ENCODE results near the gene ELMO3. TPM values are rescaled to one million over a fixed set of nuclear protein-coding genes. Genes with fewer than 3 reads are reported as not detected.

ELMO3 gene
- total and polyA plus RNA-seq, 2 of the 13 experiments (the other 11 are each of a cell fraction or from before 2014, with no cell fraction given), result 2.6 to 4.0 TPM

GRCh38 chr16:67170168-67170948, 28.6 kb upstream of the ELMO3 start, which contains the start of gene NOL3 (continued):
- TF ChIP-seq MYNN (CRISPR knock-in tag; IDR thresholded peaks at IDR 0.05; ENCODE audit: low read depth) (no peak), PHF5A (CRISPR knock-in tag; IDR thresholded peaks at IDR 0.05; ENCODE audit: low read depth, unreplicated experiment) (no peak), MEF2D (CRISPR knock-in tag; IDR thresholded peaks at IDR 0.05) (0 out of 2 replicates have a peak, but pooled peaks have one; percentile 26), HDAC6 (IDR thresholded peaks at IDR 0.05; ENCODE audit: low read depth, low read length) (no peak), THAP8 (CRISPR knock-in tag; IDR thresholded peaks at IDR 0.05; ENCODE audit: borderline replicate concordance) (no peak), ZNF558 (CRISPR knock-in tag; IDR thresholded peaks at IDR 0.05; ENCODE audit: borderline replicate concordance) (no peak; the same call in 1 of the 2 replicates), SP2 (CRISPR knock-in tag; IDR thresholded peaks at IDR 0.05) (no peak), U2AF2 (IDR thresholded peaks at IDR 0.05; ENCODE audit: low read depth, low read length) (no peak), MEIS1 (CRISPR knock-in tag; IDR thresholded peaks at IDR 0.05; ENCODE audit: borderline replicate concordance) (no peak), YEATS2 (CRISPR knock-in tag; IDR thresholded peaks at IDR 0.05; ENCODE audit: borderline replicate concordance) (no peak; the same call in none of the 2 replicates), ZBTB2 (CRISPR knock-in tag; IDR thresholded peaks at IDR 0.05; ENCODE audit: low read depth) (no peak), PRPF4 (IDR thresholded peaks at IDR 0.05; ENCODE audit: low read depth, low read length, poor library complexity, severe bottlenecking) (no peak), ZMYM3 (CRISPR knock-in tag; IDR thresholded peaks at IDR 0.05) (peak; percentile 57; the same call in 1 of the 2 replicates)
- TF ChIP-seq, protein P1, sequence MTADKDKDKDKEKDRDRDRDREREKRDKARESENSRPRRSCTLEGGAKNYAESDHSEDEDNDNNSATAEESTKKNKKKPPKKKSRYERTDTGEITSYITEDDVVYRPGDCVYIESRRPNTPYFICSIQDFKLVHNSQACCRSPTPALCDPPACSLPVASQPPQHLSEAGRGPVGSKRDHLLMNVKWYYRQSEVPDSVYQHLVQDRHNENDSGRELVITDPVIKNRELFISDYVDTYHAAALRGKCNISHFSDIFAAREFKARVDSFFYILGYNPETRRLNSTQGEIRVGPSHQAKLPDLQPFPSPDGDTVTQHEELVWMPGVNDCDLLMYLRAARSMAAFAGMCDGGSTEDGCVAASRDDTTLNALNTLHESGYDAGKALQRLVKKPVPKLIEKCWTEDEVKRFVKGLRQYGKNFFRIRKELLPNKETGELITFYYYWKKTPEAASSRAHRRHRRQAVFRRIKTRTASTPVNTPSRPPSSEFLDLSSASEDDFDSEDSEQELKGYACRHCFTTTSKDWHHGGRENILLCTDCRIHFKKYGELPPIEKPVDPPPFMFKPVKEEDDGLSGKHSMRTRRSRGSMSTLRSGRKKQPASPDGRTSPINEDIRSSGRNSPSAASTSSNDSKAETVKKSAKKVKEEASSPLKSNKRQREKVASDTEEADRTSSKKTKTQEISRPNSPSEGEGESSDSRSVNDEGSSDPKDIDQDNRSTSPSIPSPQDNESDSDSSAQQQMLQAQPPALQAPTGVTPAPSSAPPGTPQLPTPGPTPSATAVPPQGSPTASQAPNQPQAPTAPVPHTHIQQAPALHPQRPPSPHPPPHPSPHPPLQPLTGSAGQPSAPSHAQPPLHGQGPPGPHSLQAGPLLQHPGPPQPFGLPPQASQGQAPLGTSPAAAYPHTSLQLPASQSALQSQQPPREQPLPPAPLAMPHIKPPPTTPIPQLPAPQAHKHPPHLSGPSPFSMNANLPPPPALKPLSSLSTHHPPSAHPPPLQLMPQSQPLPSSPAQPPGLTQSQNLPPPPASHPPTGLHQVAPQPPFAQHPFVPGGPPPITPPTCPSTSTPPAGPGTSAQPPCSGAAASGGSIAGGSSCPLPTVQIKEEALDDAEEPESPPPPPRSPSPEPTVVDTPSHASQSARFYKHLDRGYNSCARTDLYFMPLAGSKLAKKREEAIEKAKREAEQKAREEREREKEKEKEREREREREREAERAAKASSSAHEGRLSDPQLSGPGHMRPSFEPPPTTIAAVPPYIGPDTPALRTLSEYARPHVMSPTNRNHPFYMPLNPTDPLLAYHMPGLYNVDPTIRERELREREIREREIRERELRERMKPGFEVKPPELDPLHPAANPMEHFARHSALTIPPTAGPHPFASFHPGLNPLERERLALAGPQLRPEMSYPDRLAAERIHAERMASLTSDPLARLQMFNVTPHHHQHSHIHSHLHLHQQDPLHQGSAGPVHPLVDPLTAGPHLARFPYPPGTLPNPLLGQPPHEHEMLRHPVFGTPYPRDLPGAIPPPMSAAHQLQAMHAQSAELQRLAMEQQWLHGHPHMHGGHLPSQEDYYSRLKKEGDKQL (CRISPR knock-in tag; IDR thresholded peaks at IDR 0.05; ENCODE audit: low read depth), result no peak
- TF ChIP-seq, protein P2, sequence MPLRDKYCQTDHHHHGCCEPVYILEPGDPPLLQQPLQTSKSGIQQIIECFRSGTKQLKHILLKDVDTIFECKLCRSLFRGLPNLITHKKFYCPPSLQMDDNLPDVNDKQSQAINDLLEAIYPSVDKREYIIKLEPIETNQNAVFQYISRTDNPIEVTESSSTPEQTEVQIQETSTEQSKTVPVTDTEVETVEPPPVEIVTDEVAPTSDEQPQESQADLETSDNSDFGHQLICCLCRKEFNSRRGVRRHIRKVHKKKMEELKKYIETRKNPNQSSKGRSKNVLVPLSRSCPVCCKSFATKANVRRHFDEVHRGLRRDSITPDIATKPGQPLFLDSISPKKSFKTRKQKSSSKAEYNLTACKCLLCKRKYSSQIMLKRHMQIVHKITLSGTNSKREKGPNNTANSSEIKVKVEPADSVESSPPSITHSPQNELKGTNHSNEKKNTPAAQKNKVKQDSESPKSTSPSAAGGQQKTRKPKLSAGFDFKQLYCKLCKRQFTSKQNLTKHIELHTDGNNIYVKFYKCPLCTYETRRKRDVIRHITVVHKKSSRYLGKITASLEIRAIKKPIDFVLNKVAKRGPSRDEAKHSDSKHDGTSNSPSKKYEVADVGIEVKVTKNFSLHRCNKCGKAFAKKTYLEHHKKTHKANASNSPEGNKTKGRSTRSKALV (CRISPR knock-in tag; IDR thresholded peaks at IDR 0.05), result no peak

Measured in HepG2 (cell line).